ENCODE data around the gene BLMH.

Gene BLMH

GRCh38 chr17:30249460-30249859 lies 42.3 kb downstream of the BLMH start:
- DNase-seq: no peak

- no peak for DNase-seq
These were observed 43.0 kb downstream of the BLMH start for GRCh38 chr17:30248786-30249185.

GRCh38 chr17:30246460-30246859 lies 45.3 kb downstream of the BLMH start:
- DNase-seq: no peak

- DNase-seq: no peak
These were observed 46.8 kb downstream of the BLMH start for GRCh38 chr17:30244853-30245385.

- no peak for DNase-seq
These were observed 48.2 kb downstream of the BLMH start for GRCh38 chr17:30243568-30243967.

- DNase-seq: no peak
These were observed 48.7 kb downstream of the BLMH start for GRCh38 chr17:30243002-30243401.

DNA sequence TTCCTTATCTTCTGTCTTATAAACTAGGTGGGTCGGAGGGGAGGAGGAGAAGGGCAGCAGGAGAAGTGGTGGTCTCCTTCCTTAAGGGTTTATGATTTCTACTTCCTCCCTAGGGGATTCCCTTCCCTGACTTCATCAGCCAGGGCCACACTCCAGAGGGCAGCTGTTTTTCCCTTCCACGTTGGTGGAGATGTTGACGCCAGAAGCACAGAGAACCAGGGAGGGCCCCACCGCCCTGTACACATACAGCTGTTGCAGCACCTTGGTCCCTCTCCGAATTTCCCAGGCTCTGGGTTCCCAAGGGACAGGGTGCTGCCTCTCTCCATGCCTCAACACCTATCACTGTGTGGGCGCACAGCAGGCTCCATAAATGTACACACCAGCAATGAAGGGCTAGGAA lies 50.7 kb downstream of the BLMH start:
- no peak for DNase-seq

DNA sequence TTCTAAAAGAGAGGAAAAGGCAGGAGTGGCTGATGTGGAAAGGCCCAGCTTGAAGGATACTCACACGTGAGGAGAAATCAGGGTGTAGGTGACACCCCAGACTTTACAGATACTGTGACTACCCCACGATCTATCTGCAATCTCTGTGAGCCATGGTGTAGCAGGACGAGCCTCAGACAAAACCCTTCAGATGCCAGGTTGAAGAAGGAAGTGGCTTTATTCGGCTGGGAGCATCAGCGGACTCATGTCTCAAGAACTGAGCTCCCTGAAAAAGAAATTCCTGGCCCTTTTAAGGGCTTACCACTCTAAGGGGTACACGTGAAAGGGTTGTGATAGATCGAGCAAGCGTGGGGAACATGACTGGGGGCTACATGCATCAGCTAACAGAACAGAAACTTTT lies 51.6 kb downstream of the BLMH start:
- DNase-seq: no peak

GRCh38 chr17:30239089-30239462 lies 52.7 kb downstream of the BLMH start:
- no peak for DNase-seq

- DNase-seq: no peak
These were observed 53.2 kb downstream of the BLMH start for GRCh38 chr17:30238387-30239088.

DNA sequence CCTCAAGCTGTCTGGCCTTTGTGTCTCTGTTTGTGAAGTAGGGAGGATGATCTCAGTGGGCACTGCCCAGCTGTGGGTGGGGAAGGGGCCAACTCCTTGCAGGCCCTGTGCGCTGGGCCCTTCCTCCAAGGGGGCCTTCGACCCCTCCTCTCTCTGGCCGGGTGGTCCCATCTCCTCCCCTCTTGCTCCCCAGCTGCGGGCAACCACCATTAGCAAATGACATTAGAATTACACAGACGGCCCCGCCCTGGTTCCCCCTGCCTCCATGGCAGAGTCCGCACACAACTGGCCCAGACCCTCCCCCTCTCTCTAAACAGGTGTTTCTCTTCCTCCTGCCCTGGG lies 53.8 kb downstream of the BLMH start:
- DNase-seq: no peak

DNA sequence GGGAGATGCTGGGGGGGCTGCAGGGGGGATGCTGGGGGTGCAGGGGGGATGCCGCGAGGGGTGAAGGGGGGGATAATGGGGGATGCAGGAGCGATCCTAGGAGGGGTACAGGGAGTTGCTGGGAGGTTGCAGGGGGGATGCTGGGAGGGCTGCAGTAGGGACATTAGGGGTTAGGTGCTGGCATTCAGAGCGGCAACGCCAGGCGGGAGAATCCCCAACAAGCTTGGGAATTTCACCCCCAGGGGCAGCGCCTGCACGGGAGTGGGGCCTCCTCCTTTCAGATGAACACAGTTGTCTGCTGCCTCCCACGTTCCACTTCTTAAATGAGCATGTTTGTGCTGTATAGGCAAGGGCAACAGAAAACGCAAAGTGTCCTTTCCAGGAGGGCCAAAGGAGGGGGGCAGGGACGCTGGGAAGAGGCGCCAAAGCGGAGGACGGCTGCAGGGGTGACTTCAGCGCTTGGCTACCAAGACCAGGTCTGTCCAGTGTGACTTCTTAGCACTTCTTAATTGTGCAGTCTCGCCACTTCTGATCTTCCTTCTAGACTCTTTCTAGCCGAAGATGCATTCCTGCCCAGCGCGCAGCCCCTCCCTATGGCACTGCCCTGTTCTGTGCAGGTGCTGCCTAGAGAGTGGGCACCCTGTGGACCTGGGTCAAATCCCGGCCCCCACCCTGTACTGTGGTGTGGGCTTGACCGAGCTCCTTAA lies 54.3 kb downstream of the BLMH start:
- peak in 1 of 4 experiments; percentile 7 for DNase-seq

- DNase-seq: peak; percentile 56 to 72 (median 58)
These were observed 55.0 kb downstream of the BLMH start for GRCh38 chr17:30236766-30237165.

GRCh38 chr17:30236297-30236624 lies 55.5 kb downstream of the BLMH start:
- no peak for DNase-seq

DNA sequence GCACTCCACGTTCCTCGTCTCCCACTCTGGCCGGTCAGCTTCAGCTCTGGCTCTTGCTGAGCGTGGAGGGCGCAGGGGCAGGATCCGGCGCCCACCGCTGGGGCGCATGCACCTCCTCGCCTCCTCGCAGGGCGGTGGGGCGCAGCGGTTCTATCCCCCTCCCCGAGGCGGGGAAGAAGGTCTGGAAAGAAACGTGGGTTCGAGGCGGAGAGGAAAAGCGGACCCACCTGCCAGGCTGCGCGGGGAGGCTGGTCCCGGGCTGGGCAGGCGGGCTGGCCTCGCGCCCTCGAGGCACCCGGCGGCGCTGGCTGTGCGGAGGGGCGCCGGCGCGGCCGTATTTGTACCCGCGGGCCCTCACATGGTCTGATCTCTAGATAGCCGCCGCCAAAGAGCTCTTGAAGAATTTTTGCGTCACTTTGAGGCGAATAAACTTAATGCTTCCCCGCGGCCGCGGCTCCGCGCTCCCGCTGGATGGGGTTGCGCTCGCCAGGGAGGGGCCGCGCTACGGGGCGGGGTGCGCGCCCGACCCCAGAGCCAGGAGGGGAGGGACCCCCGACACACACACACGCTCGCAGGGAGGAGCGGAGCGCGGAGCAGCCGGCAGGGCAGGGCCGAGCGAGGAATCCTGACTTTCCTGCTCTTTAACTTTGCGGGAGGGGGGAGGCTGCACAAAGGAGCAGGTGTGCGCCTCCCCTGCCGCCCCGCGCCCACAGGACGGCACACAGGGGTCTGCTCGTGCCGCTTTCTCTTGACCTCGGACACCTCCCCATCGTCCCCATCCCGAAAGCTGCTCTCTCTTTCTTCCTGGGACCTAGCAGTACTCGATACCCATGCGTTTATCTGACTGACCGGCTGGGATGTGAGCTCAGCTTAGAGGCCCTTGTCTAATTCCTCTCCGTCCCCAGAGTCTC lies 56.1 kb downstream of the BLMH start, which contains the start of gene SLC6A4:
TSS of gene SLC6A4 (minus strand) at position 312 of the 911 bp plus-strand sequence. CDS start 13,739 bp downstream, outside the sequence.
- DNase-seq: peak in 3 of 4 experiments; percentile 17 to 21 (median 19)

- DNase-seq: no peak
These were observed 56.8 kb downstream of the BLMH start for GRCh38 chr17:30234964-30235363.

DNA sequence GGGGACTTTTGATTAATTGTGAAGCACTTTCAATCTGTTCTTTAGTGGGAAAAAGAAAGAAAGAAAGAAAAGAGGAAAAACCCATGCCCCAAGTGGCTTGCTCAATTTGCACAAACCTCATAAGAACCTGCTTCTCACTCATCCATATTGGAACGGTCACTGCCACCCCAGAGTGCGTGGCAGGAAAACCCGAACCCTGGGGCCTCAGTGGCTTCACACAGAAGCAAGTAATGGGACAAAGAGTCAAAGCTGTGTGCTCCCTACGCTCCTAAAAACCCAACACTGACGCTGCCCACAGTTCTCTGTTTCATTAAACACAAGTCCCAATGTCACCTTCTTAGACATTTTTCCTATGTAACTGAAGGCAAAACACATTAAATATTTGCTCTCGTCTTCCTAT lies 57.4 kb downstream of the BLMH start:
- no peak for DNase-seq

DNA sequence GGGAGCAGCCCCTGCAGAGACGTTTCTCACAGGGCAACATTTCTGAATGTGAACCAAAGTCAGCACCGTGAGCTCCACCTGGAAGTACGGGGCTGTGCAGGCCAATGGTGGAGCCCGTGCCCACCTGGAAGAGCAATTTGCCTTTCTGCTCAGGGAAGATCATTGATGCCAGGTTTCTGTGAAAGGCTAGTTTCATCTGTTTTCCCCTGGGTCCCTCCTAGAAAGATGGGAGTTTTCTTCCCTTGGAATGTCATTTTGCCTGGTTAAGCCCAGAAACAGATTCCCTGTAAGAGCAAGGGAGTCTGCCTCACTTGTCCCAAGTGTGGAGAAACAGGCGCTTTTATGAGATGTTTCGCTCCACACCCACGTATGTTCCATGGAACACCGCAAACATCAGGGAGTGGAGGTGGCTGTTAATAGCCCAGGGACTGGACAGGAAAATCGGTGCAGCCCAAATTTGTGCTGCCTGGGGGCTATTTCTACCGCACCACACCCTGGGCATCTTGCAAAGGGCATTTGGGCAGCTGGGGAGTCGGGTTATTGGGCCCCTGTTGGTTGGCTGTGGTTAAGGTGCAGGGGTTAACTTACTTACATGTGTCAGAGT lies 58.8 kb downstream of the BLMH start:
- DNase-seq: no peak

- DNase-seq: no peak
These were observed 59.5 kb downstream of the BLMH start for GRCh38 chr17:30232015-30232823.

- DNase-seq: no peak
These were observed 61.1 kb downstream of the BLMH start for GRCh38 chr17:30230596-30231125.

GRCh38 chr17:30230009-30230408 lies 61.7 kb downstream of the BLMH start:
- DNase-seq: peak in 2 of 4 experiments; percentile 47 to 48

GRCh38 chr17:30229012-30229411 lies 62.7 kb downstream of the BLMH start:
- DNase-seq: no peak
